Measurements from ENCODE around the gene DNAJC5.

- TF ChIP-seq, protein P1, sequence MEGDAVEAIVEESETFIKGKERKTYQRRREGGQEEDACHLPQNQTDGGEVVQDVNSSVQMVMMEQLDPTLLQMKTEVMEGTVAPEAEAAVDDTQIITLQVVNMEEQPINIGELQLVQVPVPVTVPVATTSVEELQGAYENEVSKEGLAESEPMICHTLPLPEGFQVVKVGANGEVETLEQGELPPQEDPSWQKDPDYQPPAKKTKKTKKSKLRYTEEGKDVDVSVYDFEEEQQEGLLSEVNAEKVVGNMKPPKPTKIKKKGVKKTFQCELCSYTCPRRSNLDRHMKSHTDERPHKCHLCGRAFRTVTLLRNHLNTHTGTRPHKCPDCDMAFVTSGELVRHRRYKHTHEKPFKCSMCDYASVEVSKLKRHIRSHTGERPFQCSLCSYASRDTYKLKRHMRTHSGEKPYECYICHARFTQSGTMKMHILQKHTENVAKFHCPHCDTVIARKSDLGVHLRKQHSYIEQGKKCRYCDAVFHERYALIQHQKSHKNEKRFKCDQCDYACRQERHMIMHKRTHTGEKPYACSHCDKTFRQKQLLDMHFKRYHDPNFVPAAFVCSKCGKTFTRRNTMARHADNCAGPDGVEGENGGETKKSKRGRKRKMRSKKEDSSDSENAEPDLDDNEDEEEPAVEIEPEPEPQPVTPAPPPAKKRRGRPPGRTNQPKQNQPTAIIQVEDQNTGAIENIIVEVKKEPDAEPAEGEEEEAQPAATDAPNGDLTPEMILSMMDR (IDR thresholded peaks at IDR 0.05 in 4 of 5, conservative IDR thresholded peaks at IDR 0.05 in 1 of 5) = no peak
- TF ChIP-seq POLR2A (IDR thresholded peaks at IDR 0.05) = no peak
Observed at GRCh38 chr20:63947638-63948456, 52.9 kb downstream of the DNAJC5 start.
